Pancreas (tissue), 10 donors: ENCODE measurements around the gene TMUB1. TPM values are rescaled to one million over a fixed set of nuclear protein-coding genes. Genes with fewer than 3 reads are reported as not detected.
A peak's percentile ranks its signal among the peaks of the same experiment; 100 is the strongest.

ENCODE experiments used
- ATAC-seq, 4 donors: fragments of 200-7000 bp; cut with Tn5 transposase; one replicate each; pipeline versions ENCODE4 v1.8.0 to v1.9.1; 2020; ENCODE audit warnings: mild to moderate bottlenecking in 4 of 4, moderate library complexity in 4 of 4
- DNase-seq, 6 donors: peaks; one replicate each; pipeline ENCODE4 v3.0.0-alpha.2; 2020
- FAIRE-seq: peaks from 2 replicates; lab custom pipeline; 2012; peaks lifted over from hg19 to GRCh38; lab: Jason Lieb, UNC
- H3K27ac ChIP-seq, 4 donors: fragments of 200-600 bp; sonication (generic); 1 replicate in 3 of 4; 2 replicates in 1 of 4; pipeline versions ENCODE4 v1.5.0 to v1.8.0; 2020
- H3K27me3 ChIP-seq, 4 donors: fragments of 200-600 bp; one replicate each; pipeline ENCODE4 v1.8.0; 2021
- H3K36me3 ChIP-seq, 3 donors: fragments of 200-600 bp; sonication (generic) in 1 of 3; one replicate each; pipeline versions ENCODE4 v1.5.0 to v1.8.0; 2020 to 2021
- H3K4me1 ChIP-seq, 3 donors: fragments of 200-600 bp; one replicate each; pipeline ENCODE4 v1.8.0; 2021
- H3K4me3 ChIP-seq, 4 donors: fragments of 200-600 bp; sonication (generic) in 2 of 4; one replicate each; pipeline versions ENCODE4 v1.5.0 to v1.8.0; 2020 to 2021
- H3K9me3 ChIP-seq, 4 donors: fragments of 200-600 bp; one replicate each; pipeline ENCODE4 v1.8.0; 2021
- WGBS, 2 donors: extraction: QIAGEN DNeasy Blood & Tissue Kit; methylation state at CpG; one replicate each; pipeline ENCODE4 v1.1.7; 2013; 5-methylcytosine and 5-hydroxymethylcytosine counted together
- intact Hi-C, 3 donors: fragments of 100-400 bp; cut with DNase I; formaldehyde crosslinking; loops; one replicate each; pipeline versions ENCODE4 v1.11.1 to v1.14.2; 2022
- polyA plus RNA-seq, 2 donors: library from polyadenylated mRNA; stranded (reverse); fragments of 200-250 nt; gene quantifications; one replicate each; pipeline ENCODE4 v1.2.3, GENCODE V29; 2013
- total RNA-seq, 6 donors: library from RNA; stranded (reverse); fragmentation: NEBNext Ultra II Directional in 4 of 6; extraction: Animal tissue kit (Norgen Biotek cat#: 25700) in 4 of 6; gene quantifications; one replicate each; pipeline versions ENCODE4 v1.2.1 to v1.2.4, GENCODE V29; 2021 to 2023
- TF ChIP-seq, protein P1 (sequence below), 4 donors: fragments of 200-600 bp; sonication (generic) in 3 of 4; IDR thresholded peaks; one replicate each; pipeline versions ENCODE4 v1.5.0 to v1.8.0; 2021; ENCODE audit warnings: antibody characterized with exemption in 4 of 4
- donor health status: healthy with polysubstance abuse.
- donor health status: DM: no; HTN: no; CAD: no; lungs with moderate emphysema.
- donor health status: DM: no; HTN: no; CAD: no.
- donor health status: control.
- donor health status: control.
- donor health status: Bipolar disorder and iron deficiency.
- donor health status: DM: yes; HTN: yes; CAD: no.
- donor health status: DM: no; HTN: no; CAD: no.
- donor health status: DM: no; HTN: no; CAD: no.
- donor health status: DM: yes; HTN: yes; CAD: no.

TMUB1 gene
- total and polyA plus RNA-seq, 8 donors: 34.5 to 103 (median 44.1) TPM

DNA sequence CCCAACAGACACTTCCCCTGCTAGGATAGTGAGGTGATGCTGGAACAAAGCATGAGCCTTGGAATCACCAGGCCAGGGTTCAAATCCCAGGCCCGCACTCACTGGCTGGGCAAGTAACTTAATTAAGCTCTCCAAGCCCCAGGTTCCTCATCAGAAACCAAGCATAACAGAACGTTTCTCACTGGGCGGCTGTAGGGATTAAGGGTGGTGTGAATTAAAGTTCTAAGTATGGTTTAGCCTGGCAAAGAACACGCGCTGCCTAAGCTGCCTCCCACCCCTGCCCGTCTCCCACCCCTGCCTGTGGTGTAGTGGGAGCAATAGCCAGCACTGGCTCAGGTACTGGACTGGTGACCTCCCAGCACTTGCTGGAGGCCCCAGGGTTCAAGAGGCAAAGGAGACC is 18.3 kb downstream of the TMUB1 start:
- TF ChIP-seq, protein P1, sequence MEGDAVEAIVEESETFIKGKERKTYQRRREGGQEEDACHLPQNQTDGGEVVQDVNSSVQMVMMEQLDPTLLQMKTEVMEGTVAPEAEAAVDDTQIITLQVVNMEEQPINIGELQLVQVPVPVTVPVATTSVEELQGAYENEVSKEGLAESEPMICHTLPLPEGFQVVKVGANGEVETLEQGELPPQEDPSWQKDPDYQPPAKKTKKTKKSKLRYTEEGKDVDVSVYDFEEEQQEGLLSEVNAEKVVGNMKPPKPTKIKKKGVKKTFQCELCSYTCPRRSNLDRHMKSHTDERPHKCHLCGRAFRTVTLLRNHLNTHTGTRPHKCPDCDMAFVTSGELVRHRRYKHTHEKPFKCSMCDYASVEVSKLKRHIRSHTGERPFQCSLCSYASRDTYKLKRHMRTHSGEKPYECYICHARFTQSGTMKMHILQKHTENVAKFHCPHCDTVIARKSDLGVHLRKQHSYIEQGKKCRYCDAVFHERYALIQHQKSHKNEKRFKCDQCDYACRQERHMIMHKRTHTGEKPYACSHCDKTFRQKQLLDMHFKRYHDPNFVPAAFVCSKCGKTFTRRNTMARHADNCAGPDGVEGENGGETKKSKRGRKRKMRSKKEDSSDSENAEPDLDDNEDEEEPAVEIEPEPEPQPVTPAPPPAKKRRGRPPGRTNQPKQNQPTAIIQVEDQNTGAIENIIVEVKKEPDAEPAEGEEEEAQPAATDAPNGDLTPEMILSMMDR (IDR thresholded peaks at IDR 0.05): no peak
- Histone ChIP-seq H3K27ac (no peak overlapping the region), H3K36me3 (peaks cover 3 to 45% (median 26%) of the 10 kb centered on the region in 3 donors), H3K9me3 (no peaks in the 10 kb centered on the region), H3K27me3 (no peaks in the 10 kb centered on the region), H3K4me3 (no peak overlapping the region), H3K4me1 (peaks cover 9 to 26% (median 15%) of the 10 kb centered on the region in 3 donors)
- ATAC-seq: no peak
- FAIRE-seq: no peak
- WGBS, 2 donors: 80 to 86% methylated on average over 6 of the region's 6 CpGs
- intact Hi-C loops: loop anchor here in 1 of 3 donors (2.0 kb wide), 1 partner anchor 14 kb away; no protein-coding TSS in a partner anchor
- DNase-seq: no peak

DNA sequence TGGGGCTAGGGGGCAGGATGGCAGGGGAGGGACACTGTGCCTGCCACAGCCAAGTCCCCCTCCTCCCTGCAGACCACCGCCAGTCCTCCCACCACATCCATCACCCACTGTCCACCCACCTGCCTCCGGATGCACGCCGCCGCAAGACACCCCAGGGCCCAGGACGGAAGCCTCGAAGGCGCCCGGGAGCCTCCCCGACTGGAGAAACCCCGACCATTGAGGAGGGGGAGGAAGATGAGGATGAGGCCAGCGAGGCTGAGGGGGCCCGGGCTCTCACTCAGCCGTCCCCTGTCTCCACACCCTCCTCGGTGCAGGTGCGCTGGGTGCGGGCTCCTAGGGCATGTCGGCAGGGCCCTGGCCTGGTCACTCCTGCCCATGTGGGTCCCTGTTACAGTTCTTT is 18.8 kb downstream of the TMUB1 start:
- H3K36me3 ChIP-seq: peaks cover 3 to 40% (median 24%) of the 10 kb centered on the region in 3 donors

DNA sequence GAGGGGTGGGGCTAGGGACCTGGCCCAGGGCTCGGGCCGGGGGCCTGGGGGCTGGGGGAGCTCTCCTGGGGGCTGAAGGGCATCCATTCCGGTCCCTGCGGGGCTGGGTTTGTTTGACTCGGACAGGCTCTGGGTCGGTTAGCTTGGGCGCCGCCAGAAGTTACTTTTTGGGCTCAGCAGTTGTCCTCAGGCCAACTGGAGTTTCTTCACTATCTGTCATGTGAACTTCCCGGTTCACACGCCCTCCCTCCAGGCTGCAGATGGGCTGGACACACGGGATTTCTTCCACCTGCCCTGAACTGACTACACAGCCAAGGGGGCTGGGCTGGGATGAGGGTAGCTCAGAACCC is 20.1 kb downstream of the TMUB1 start:
- WGBS, 2 donors: 8 to 12% methylated on average over 8 to 11 of the region's 11 CpGs
- Histone ChIP-seq H3K4me3 (peak overlapping the region; percentile 15 to 54 (median 37)), H3K27ac (peak overlapping the region; percentile 70 to 98 (median 88)), H3K9me3 (no peaks in the 10 kb centered on the region), H3K27me3 (no peaks in the 10 kb centered on the region), H3K4me1 (peaks cover 14 to 32% (median 15%) of the 10 kb centered on the region in 3 donors), H3K36me3 (peaks cover 3 to 31% (median 18%) of the 10 kb centered on the region in 3 donors)
- intact Hi-C loops: no loop called here
- TF ChIP-seq, protein P1 (IDR thresholded peaks at IDR 0.05): no peak
- DNase-seq (peak in 3 of 6 donors; percentile 71 to 81 (median 72)), ATAC-seq (peak; percentile 3 to 10 (median 7)), FAIRE-seq (no peak)

More for the DNA sequence above, 18.8 kb downstream of the TMUB1 start:
- DNase-seq: no peak
- peaks cover 9 to 26% (median 15%) of the 10 kb centered on the region in 3 donors for H3K4me1 ChIP-seq
- intact Hi-C loops: loop anchor here in 1 of 3 donors (2.0 kb wide), 1 partner anchor 14 kb away; no protein-coding TSS in a partner anchor
- H3K27ac ChIP-seq: no peak overlapping the region
- FAIRE-seq: no peak
- ATAC-seq: no peak
- 89 to 93% methylated on average over 13 to 18 of the region's 18 CpGs for WGBS, 2 donors
- H3K4me3 ChIP-seq: no peak overlapping the region
- TF ChIP-seq, protein P1 (IDR thresholded peaks at IDR 0.05): no peak
- H3K27me3 ChIP-seq: no peaks in the 10 kb centered on the region
- H3K9me3 ChIP-seq: no peaks in the 10 kb centered on the region

DNA sequence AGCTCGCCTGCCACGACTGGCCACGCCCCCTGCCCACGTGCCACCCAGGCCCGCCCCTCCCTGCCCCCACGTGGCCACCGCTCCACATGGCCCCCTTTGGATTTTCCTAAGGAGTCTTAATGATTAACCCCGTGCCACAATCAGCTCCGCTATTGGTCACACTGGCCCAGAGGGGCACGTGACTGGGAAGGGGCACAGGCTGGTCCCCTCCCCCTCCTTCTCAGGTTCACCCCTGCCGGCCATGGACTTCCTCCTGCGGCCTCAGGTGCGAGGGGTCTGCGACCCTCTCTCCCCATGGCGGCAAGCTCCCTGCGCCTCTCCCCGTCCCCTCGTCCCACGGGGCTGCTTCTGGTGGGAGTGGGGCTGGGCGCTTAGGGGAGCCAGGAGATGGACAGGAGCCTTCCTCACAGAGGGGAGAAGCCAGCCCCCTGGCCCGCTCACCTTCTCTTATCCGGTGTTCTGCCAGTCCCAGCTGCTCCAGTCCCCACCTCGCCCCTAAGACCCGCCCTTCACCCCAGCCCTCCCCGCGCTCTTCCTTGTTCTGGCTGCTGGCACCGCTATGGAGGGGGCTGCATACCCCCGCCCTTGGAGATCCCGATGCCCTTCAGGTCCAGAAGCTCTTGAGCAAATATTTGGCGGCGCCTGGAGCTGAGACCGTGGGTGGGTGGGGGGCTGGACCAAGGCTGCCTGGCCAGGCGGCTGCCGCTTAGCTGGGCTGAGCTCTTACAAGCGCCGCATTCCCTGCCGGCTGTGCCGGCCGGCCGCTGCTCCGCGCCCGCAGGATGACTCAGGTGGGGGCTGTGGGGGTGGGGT is 20.7 kb downstream of the TMUB1 start:
- intact Hi-C loops: no loop called here
- Histone ChIP-seq H3K9me3 (no peaks in the 10 kb centered on the region), H3K36me3 (peaks cover 2 to 25% (median 12%) of the 10 kb centered on the region in 3 donors), H3K27ac (peak overlapping the region; percentile 70 to 98 (median 88)), H3K4me3 (peak overlapping the region; percentile 15 to 54 (median 37)), H3K4me1 (peaks cover 14 to 32% (median 15%) of the 10 kb centered on the region in 3 donors), H3K27me3 (no peaks in the 10 kb centered on the region)
- ATAC-seq (peak; percentile 61 to 70 (median 68)), DNase-seq (peak; percentile 93 to 97 (median 96)), FAIRE-seq (no peak)
- 8 to 9% methylated on average over 37 to 43 of the region's 43 CpGs for WGBS, 2 donors
- TF ChIP-seq, protein P1 (IDR thresholded peaks at IDR 0.05): no peak
